Measurements from ENCODE around the gene ANO3.

Gene ANO3

GRCh38 chr11:26710489-26710888, 378.6 kb downstream of the ANO3 start:
- no peak overlapping the region for H3K9ac ChIP-seq
- TF ChIP-seq, protein P1, sequence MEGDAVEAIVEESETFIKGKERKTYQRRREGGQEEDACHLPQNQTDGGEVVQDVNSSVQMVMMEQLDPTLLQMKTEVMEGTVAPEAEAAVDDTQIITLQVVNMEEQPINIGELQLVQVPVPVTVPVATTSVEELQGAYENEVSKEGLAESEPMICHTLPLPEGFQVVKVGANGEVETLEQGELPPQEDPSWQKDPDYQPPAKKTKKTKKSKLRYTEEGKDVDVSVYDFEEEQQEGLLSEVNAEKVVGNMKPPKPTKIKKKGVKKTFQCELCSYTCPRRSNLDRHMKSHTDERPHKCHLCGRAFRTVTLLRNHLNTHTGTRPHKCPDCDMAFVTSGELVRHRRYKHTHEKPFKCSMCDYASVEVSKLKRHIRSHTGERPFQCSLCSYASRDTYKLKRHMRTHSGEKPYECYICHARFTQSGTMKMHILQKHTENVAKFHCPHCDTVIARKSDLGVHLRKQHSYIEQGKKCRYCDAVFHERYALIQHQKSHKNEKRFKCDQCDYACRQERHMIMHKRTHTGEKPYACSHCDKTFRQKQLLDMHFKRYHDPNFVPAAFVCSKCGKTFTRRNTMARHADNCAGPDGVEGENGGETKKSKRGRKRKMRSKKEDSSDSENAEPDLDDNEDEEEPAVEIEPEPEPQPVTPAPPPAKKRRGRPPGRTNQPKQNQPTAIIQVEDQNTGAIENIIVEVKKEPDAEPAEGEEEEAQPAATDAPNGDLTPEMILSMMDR (IDR thresholded peaks at IDR 0.05), result no peak
- H3K4me2 ChIP-seq (ENCODE audit: low read length), result no peak overlapping the region
- no peak overlapping the region for H3K4me3 ChIP-seq (ENCODE audit: low read depth, low read length)
- H3K4me1 ChIP-seq, result no peaks in the 10 kb centered on the region
- H3K27me3 ChIP-seq (ENCODE audit: control insufficient read depth, insufficient read depth, low read length), result no peaks in the 10 kb centered on the region
- H3K36me3 ChIP-seq (ENCODE audit: control insufficient read depth, insufficient read depth, low read length), result no peaks in the 10 kb centered on the region
- H3K9me3 ChIP-seq (ENCODE audit: control insufficient read depth, low read length), result no peaks in the 10 kb centered on the region
- no peak overlapping the region for H2AFZ ChIP-seq
- no peaks in the 10 kb centered on the region for H3K79me2 ChIP-seq
- H3K27ac ChIP-seq, result no peak overlapping the region

DNA sequence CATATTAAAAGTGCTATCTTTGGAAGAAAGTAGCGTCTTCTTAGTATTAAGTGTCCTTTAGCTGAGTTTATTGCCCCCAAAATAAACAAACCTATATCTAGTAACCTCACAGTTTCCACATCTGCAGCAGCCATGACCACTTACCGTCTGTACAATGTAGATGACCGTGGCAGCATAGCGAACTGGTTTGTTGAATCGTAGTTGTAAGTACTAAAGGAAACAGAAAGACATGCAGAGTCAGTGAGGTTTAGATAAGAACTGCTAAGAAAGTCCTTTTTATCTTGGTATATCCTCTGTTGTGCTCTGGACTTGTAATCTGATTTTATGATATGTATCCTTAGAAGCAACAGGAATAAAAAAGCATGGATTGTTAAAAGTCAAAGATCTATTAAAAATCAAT, 380.6 kb downstream of the ANO3 start:
- Histone ChIP-seq H3K79me2 (no peaks in the 10 kb centered on the region), H3K27me3 (ENCODE audit: control insufficient read depth, insufficient read depth, low read length) (no peaks in the 10 kb centered on the region), H3K9ac (no peak overlapping the region), H3K36me3 (ENCODE audit: control insufficient read depth, insufficient read depth, low read length) (no peaks in the 10 kb centered on the region), H3K4me2 (ENCODE audit: low read length) (no peak overlapping the region), H3K4me3 (ENCODE audit: low read depth, low read length) (no peak overlapping the region), H3K9me3 (ENCODE audit: control insufficient read depth, low read length) (no peaks in the 10 kb centered on the region), H3K27ac (no peak overlapping the region), H3K4me1 (no peaks in the 10 kb centered on the region), H2AFZ (no peak overlapping the region)
- TF ChIP-seq, protein P1 (IDR thresholded peaks at IDR 0.05), result no peak
